Stimulated activated CD4-positive, alpha-beta T cell treated with anti-CD3 and anti-CD28 coated beads, Interleukin-2, amount 100 ng/mL, for 48 hours (primary cell): ENCODE measurements around the gene LRRC61.

Experiments used
- DNase-seq, 2 donors: peaks; one replicate each; pipeline ENCODE4 v3.0.0-alpha.2; 2020

LRRC61 gene

DNA sequence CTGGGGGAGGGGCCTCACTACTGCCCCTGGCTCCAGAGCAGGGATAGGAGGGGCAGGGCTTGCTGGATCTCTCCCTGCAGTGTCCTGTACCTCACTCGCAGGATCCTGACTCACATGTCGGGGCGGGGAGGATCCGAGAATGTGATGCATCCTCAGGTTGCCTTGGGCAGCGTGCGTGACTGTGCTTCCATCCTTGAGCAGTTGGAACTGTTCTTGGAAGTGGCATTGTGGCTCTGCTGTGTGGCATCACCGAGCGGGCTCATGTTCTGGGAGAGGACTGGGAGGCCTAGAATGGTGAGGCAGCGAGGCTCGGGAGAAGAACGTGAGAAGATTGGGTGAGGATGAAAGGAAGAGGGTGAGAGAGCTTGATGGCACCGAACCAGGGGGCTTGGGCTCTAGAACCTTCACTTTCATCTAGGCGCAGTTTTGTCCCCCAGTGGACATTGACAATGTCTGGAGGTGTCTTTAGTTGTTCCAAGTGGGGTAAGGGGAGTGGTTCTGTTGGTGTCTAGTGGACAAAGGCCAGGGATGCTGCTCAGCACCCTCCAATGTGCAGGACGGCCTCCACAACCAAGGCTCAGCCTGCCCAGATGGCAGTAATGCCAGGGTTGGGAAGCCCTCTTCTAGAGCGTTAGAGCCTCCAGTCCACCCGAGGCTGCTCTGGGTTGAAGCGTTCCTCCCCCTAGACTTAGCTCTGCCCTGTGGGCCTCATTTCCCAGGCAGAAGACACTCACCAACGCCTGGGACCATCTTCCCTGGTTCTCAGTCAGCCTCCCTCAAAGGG lies 9.9 kb downstream of the LRRC61 start:
- no peak for DNase-seq

DNA sequence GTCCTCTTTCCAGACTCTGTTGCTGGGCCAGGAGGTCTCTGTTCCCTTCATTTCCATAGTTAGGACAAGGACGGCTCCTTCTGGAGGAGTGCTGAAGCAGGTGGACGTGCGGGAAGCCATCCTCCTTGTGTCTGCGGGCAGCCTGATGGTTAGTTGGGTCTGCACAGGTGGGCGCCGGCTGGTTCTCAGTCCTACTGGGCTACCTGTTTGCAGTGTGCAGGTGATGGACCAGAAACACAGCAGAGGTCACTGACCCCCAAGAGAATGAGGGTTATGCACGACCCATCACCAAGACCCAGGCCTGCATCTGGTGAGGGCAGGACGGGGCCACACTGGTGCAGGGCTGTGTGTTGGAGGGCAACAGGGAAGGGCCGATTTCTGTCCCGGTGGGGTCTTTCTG lies 10.5 kb downstream of the LRRC61 start:
- DNase-seq = no peak

DNA sequence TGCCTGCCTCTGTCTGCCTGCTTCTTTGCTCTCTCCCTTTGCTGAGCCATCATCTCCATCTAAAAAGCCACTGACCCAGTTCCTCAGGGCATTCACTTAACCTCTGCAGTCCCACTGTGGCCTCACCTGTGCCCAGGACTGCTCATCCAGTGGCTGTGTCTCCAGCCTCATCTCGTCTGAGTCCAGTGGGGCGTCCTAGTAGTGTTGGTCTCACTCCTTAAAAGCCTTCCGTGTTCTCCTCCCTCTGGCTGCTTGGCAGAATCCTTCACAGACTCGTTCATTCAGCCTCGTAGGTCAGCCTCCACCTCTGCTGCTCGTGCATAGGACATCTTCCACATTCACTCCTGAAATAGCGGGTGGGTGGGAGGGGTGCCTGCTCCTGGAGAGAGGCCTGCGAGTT lies 11.0 kb downstream of the LRRC61 start:
- DNase-seq = no peak

DNA sequence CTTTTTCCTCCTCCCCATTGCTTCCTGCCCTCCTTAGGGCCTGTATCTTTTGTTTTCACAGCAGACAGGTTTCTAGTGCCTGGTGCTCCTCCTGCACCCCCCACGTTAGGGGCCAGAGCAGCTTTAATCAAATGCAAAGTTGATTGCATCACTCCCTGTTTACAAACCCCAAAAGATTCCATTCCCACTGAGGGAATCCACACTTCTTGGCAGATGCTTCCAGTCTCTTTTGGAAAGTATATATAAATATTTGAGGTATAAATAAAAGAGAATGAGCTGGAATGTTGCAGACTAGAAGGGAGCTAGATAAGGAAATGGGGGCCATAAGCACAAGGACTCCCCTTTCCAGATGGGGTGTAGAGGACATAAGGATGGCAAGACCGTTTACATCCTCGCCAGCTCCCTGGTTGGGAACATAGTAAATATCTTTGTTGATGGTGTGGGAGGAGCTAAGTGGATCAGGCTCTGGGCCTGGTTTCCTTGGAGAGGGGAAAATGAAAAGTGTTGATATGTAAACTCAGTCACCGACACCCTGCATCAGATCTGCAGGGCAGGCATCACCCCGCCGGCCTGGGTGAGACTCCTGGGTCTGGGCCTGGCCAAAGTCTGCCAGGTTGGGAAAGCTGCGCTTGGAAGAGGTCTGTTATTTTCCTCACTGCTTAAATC lies 12.1 kb downstream of the LRRC61 start:
- DNase-seq = no peak

DNA sequence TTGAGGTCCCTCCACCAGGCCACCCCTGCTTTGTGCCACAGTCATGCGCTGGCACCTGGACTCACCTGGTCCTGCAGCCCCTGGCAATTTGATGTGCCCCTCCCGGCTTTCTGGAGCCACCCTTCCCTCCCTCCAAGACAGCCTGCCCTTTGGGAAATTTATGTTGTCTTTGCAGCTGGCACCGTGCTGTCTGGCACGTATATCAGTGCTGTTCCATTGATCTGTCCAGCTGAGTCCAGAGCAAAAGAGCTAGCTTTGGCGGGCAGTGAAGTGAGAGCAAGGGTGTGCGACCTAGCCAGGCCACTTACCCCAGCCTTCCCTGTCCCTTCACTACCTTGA lies 12.6 kb downstream of the LRRC61 start:
- no peak for DNase-seq

DNA sequence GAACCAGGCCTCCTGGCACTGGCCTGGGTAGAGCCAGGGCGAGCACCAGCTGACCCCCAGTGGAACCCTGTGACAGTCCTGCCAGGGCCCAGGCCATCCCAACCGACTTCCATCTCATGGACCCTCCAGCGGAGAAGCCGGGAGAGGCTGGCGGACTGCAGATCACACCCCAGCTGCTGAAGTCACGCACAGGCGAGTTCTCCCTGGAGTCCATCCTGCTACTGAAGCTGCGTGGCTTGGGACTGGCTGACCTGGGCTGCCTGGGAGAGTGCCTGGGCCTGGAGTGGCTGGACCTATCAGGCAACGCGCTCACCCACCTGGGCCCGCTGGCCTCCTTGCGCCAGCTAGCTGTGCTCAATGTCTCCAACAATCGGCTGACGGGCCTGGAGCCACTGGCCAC lies 13.6 kb downstream of the LRRC61 start:
- no peak for DNase-seq

DNA sequence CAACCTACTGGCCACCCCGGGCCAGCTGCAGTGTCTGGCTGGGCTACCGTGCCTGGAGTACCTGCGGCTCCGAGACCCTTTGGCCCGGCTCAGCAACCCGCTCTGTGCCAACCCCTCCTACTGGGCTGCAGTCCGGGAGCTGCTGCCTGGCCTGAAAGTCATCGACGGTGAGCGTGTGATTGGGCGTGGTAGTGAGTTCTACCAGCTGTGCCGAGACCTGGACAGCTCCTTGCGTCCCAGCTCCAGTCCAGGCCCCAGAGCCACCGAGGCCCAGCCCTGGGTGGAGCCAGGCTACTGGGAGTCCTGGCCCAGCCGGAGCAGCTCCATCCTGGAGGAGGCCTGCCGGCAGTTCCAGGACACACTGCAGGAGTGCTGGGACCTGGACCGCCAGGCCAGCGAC lies 14.0 kb downstream of the LRRC61 start:
- DNase-seq = no peak

DNA sequence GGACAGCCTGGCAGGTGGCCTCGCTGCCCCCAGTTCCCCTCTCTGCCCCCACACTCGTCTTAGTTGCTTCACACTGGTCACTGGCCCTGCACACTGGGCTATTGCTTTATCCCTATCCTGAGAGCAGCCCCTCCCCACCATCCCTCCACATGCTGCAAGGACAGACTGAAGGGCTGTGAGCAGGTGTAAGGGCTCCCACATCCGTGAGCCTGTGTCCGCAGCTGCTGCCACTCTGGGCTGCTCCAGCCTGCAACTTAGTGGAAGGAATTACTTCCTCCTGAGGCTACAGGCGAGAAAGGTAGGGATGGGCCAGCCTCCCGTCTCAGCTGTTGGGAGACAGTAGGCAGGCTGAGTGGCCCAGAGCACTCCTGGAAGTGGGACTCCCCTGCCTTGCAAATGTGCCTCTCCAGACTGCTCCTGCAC lies 14.5 kb downstream of the LRRC61 start:
- no peak for DNase-seq

DNA sequence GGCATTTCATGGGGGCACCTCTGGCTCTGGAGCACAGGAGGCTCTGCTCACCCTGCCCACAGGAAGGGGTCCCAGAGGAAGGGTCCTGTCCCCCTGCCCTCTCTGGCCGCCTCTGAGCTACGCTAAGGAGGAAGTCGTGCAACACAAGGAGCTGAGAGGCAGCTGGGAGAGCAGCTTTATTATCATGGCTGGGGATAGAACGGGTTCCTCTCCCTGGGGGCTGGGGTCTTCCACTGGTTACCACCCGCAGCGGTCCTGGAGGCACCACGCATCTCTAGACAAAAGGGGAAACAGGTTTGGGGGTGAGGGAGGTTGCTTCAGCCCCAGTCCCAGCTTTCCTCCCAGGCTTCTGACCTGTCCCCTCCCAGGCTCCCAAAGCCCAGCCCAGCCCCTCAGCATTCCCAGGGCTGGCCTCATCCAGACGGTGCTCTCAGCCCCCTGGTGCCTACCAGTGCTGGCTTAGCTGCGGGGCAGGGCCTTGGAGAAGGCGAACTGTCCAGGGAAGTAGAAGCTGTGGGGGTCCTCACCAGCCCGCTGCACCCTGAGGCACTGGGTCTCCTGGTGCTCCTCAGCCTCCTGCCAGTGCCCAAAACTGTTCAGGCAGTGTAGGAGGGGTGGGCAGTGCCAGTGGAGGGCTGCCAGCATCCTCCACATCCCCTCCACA lies 15.1 kb downstream of the LRRC61 start:
- no peak for DNase-seq

DNA sequence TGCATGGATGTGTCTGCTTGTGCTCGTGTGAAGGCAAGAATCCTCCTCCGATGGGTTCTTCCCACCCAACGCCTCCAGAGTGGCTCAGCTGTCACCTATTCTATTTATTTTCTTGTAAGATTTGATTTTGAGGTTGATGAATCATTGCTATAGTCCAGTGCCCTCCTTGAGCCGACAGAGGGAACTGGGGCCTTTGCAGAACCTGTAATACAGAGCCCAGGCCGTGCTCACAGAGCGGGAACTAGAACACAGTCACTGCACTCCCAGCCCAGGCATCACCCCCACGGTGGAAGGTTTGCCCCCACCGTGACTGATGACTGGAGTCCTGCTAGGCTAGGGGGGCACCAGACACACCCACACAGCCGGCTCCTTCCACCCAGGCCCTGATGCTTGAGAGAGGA lies 16.3 kb downstream of the LRRC61 start:
- no peak for DNase-seq

DNA sequence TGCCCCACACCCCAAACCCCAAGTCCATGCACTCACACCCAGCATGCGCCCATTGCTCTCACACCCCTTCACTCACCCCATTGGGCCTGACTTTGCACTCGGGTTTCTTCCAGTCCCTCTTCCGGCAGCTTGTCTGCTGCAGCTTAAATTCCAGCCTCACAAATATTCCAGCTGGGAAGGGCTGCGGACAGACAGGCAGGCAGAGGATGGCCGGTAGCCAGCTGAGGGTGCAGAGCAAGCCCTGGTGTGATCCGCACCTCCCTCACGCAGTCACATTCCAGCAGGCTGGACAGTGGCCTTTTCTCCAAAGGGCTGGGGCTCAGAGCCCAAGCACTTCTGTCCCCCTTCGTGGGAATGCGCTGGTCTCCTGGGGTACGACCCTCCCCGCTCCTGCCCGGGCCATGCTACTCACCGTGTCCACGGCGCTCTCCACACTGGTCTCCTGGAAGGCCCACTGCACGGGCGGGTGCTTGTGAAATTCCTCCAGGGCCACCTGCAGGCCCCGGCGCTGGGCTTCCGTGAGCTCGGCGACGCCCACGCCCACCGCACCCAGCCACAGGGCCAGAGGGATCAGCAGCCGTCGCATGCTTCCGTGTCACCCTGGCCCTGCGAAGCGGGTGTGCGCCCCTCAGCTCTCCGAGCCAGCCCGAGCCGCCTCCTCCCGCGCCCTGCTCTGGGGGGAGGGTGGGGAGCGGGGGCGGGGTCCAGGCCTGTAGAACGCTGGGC lies 17.0 kb downstream of the LRRC61 start:
- no peak for DNase-seq

DNA sequence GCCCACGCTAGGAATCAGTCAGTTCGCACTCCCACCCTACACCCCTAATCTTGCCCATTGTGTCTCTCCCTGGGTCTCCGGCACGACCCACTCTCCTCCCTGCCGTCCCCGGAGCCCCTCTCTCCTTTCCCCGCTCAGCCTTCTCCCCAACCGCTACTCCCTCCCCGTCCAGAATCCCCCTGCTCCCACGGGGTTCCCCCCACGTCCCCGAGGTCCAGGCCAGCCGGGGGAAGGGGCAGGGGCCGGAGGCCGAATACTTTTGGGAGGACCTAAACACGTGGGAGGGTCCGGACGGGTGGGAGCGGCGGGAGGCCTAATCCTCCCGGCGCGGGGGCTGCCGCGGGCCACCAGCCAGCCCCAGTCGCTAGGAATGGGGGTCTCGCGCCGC lies 17.7 kb downstream of the LRRC61 start:
- no peak for DNase-seq

DNA sequence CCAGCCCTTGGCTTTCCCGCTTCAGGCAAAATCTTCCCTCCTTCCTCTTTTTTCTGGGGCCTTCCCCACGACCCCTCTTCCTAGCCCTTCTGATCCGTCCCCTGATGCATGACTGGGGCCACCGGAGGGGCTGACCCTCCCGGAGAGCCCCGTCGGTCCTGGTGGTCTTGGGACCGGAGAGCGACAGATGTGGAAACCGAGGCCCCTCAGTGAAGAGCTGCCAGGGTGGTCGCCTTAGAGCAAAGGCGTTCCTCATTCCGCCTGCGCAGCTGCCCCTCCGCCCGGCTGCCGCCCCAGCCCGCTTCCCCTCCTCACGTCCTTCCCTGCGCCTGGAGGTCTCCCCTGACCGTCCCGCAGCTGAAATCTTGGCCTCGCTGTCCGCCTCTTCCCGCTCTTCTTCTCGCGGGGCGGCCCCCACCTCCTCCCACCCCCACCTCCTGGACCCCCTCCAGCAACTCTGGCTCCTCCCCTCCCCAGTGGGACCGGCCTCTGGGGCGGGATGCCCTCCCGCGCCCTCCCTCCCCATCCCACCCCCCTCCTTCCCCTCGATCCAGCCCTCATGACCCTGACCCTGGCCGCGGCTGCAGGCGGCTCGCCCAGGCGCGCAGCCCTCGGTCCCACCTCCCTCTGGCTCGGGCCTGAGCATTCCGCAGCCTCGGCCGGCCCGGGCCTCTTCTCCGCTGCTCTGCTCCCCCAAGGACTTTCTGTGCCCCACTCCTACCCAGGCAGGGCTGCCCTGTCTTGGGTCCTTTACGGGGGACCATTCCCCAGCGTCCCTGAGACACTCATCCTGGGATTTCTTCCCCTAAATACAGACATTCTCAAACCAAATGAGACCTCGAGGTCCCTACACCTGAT lies 18.3 kb downstream of the LRRC61 start, which contains the start of gene RARRES2:
TSS of gene RARRES2 (minus strand) at position 367 of the 858 bp plus-strand sequence. CDS start 1,020 bp downstream, outside the sequence.
- no peak for DNase-seq

DNA sequence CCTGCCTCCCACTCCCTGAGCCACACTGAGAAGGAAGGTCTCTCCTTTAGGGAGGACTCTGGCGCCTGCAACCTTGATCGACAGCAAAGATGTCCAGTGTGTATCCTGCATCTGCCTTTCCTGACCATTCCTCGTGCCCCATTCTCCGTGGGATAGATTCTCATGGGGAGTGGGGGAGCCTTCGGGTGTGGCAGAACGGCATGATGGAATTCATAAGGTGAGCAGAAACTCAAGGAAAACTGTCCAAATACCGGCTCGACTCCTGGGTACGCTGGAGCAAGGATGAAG lies 18.9 kb downstream of the LRRC61 start:
- DNase-seq = no peak

DNA sequence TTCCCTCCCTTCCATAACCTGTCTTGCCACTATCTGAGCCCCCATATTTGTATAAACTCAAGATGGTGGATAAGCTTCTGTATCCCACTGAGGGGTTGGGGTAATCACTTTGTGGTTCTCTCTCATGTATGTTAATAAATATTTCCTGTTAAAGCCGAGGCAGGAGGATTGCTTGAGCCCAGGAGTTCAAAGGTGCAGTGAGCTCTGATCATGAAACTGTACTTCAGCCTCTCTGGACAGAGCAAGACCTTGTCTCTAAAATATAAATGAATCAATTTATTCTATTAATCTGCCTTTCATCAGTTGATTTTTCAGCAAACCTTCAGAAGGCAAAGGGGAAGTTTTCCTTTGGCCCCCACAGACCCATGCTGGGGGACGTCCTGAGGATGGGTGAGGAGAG lies 20.1 kb downstream of the LRRC61 start:
- DNase-seq = no peak

DNA sequence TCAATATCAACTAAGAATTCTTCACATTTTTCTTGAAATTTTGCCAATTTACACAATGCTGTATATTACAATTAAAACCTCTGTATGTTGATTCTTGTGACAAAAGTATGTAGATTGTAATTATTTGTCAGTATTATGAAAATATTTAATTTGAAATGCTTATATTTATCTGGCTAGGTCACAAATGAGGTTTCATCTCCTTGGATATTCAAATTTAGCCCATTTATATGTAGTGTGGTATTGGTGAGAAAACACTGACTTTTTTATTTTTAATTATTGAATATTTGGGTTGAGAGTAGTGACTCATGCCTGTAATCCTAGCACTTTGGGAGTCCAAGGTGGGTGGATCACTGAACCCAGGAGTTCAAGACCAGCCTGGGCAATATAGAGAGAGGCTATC lies 21.1 kb downstream of the LRRC61 start:
- no peak for DNase-seq

DNA sequence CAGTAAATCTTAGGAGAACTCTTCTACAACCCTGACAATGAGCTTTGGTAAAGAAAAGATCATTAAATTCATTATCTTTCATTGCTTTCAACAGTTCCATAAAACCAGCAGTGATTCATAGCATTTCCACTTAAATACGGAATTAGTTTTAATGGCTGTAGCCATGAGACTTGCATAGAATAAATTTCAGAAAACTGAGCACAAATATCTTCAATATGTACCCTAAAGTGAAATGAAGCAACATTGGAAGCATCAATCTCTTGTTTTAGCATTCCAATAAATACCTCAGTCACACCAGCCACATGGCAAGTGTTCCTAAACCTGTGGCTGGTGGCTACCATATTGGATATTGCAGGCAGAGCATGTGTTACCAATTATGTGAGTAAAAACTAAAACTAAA lies 21.9 kb downstream of the LRRC61 start:
- DNase-seq = no peak

DNA sequence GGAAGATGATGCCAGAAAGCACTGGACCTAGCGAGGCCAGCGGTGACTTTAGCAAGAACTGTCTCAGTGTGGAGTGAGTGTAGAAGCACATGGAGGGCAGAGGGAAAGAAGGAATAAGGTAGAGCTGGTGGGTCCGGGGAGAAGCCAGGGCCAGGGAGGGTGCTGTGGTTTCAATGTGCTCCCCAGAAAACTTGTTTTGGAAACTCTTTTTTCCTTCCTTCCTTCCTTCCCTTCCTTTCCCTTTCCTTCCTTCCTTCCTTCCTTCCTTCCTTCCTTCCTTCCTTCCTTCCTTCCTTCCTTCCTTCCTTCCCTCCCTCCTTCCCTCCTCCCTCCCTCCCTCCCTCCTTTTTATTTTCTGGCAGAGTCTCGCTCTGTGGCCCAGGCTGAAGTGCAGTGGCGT lies 23.8 kb downstream of the LRRC61 start:
- DNase-seq = no peak

DNA sequence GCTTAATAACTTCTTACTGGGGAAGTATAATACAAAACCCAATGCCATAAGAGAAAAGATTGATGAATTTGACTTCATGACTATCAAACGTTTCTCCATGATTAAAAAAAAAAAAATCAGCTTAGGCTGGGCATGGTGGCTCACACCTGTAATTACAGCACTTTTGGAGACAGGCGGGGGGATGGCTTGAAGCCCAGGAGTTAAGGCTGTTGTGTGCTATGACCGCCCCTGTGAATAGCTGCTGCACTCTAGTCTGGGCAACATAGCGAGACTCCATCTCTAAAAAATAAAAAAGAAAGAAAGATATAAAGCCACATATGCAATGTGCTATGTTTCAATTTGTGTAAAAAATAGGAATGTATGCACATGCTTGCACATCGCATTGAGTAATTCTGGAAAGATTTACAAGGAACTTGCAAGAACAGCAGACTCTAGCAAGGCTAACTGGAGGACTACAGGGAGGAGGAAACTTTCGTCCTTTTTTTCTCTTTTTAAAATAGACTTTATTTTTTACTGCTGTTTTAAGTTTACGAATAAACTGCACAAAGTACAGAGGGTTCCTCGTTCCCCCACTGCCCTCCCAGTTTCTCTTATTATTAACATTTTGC lies 28.5 kb downstream of the LRRC61 start:
- no peak for DNase-seq

DNA sequence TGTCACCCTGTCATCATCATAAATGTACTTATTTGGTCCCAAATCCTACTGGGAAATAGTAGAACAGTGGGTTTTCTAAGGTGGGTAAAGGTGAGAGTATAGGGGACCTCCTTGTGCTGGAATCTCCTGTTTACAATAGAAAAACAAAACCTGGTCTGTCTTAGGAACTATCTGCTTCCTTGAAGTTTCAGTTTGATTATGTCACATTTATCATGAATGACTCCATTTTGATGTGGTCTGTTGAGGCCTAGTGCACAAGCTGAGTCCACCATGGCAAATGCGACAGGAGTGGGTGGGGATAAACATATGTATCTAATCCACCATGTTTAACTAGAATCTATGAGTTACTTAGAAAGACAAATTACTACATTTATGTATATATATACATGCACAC lies 32.5 kb downstream of the LRRC61 start:
- DNase-seq = no peak

DNA sequence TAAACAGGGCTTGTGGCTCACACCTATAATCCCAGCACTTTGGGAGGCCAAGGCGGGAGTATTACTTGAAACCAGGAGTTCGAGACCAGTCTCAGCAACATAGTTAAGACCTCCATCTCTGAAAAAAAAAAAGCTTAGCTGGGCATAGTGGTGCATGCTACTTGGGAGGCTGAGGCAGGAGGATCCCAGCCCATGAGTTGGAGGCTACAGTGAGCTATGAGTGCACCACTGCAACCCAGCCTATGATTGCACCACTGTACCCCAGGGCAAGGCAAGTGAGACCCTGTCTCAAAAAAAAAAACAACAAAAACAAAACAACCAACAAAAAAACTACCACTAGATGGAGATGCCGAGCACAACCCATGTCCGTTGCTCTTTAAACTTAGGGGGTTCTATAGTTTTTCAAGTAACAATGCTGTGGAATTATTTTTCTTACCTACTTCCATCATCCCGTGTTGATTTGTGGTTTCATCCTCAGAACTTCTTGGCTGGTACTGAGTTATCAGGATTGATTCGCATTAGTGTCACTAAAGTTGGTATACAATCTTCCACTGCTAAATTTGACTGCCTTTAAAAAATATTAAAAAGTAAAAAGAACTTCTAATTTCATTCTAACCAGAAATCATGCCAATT lies 33.2 kb downstream of the LRRC61 start:
- no peak for DNase-seq

DNA sequence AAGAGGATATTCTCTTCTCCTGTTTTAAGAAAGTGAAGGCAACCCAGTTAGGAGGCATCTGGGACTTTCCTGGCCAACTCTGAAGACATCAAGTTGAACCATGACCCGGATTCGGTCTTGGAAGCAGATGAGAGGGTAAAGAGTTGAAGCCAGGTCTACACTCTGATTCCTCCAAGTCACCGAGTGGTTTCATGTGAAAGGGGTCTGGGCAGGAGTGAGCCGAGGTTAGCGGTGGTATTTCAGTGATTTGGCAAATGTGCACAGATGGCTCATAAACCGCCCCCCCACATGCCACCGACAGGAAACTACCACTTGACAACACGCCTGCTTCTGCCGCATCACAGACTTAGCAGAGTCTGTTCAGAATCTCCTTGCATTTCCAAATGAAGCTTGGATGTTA lies 34.1 kb downstream of the LRRC61 start:
- DNase-seq = peak; percentile 30 to 45
